Breast epithelium (tissue), 3 donors: ENCODE data around the gene OST4.

Experiments used
- POLR2AphosphoS5 ChIP-seq, 3 donors: sonication (generic); formaldehyde crosslinking; IDR thresholded peaks; one replicate each; pipeline ENCODE4 v1.6.1; 2017; ENCODE audit warnings: antibody characterized with exemption in 3 of 3
- TF ChIP-seq, protein P1 (sequence below), 3 donors: fragments of 450-650 bp; IDR thresholded peaks; one replicate each; pipeline ENCODE4 v1.5.1; 2016 to 2017; ENCODE audit warnings: antibody characterized with exemption in 3 of 3, mild to moderate bottlenecking in 3 of 3, moderate library complexity in 3 of 3

DNA sequence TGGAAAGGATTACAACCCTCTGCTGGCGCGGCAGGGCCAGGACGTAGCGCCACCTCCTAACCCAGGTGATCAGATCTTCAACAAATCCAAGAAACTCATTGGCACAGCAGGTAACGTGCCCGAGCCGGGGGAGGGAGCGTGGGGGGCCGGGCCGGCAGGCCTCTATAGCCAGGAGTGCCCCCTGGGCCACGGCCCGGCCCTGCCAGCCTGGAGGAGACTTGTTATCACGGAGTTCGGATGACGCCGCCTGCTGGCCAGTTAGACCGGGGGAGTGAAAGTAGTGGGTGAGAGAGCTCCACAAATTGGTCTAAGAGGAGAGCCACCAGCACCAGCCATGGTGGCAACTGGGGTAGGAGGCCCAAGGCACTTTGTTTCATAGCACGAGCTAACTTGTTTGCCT is 47.3 kb downstream of the OST4 start:
- TF ChIP-seq, protein P1, sequence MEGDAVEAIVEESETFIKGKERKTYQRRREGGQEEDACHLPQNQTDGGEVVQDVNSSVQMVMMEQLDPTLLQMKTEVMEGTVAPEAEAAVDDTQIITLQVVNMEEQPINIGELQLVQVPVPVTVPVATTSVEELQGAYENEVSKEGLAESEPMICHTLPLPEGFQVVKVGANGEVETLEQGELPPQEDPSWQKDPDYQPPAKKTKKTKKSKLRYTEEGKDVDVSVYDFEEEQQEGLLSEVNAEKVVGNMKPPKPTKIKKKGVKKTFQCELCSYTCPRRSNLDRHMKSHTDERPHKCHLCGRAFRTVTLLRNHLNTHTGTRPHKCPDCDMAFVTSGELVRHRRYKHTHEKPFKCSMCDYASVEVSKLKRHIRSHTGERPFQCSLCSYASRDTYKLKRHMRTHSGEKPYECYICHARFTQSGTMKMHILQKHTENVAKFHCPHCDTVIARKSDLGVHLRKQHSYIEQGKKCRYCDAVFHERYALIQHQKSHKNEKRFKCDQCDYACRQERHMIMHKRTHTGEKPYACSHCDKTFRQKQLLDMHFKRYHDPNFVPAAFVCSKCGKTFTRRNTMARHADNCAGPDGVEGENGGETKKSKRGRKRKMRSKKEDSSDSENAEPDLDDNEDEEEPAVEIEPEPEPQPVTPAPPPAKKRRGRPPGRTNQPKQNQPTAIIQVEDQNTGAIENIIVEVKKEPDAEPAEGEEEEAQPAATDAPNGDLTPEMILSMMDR (IDR thresholded peaks at IDR 0.05): no peak
- TF ChIP-seq POLR2AphosphoS5 (IDR thresholded peaks at IDR 0.05): no peak
